HG02943 (cell line): ENCODE results near the gene R3HDM2.
"Not testable (repeated sequence)": the region's sequence is repeated elsewhere in the genome, so short reads cannot be mapped to it uniquely, and the experiment has no call there.

Experiments
- ATAC-seq: cut with Tn5 transposase; IDR thresholded peaks from one replicate; pipeline ENCODE4 v1.9.1; 2021; ENCODE audit warnings: mild to moderate bottlenecking, low read depth, moderate library complexity; ENCODE audit not compliant: unreplicated experiment

The R3HDM2 gene

DNA sequence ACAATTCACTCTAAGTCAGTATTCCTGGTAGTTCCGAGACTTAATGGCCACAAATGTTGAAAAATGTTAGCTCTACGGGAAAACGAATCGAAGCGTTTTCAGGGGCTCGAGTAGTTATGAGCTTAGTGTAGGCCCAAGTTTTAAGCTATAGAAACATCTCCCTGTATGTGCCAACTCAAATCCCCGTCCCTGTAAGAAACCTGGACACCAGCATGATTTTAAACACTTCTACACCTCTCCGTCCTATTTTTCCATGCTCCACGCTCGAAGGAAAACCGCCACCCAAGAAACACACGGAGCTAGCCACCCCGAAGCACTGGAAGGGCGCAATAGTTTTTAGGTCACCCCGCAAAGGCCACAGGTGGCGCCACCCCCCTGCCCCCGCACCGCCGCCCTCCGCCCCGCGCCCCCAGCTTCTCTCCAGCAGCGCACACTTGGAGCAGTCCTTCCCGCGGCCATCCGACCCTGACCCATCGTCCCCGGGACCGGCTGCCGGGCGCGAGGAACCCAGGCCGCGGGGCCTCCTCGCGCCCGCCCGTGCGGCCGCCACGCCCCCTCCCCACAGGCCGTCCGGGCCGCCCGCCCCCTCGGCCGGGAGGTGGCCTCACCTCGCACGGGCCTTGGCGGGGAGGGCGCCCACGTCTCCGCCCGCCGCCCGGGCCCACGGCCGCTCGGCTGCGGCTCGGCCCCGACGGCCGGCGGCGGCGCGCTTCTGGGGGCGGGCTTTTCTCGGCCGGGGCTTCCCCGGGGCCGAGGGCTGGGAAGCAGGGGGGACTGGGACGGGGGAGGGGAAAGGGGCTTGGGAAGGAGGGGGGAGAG is 522 bp downstream of the R3HDM2 start:
- ATAC-seq, result peak; percentile 41

DNA sequence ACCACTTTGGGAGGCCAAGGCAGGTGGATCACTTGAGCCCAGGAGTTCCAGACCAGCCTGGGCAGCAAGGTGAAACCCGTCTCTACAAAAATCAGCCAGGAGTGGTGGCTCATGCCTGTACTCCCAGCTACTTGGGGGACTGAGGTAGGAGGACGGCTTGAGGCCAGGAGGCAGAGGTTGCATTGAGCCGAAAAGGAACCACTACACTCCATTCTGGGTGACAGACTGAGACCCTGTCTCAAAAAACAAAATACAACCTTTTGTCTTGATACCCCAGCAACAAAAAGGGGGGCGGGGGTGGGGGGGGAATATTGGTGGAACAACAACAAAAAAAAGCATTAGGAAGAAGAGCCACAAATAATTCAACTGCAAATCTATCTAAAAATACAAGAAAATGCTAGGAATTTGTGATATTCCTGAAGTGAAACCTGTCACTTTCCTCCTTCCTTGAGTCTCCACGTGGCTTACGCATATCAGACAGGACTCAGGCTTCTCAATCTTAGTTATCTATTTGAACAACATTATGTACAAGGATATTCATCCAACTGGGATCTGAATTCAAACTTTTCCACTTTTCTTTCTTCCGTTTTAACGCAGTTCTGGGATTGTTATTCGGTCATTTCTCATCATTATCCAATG is 1.3 kb downstream of the R3HDM2 start:
- ATAC-seq, result no peak

GRCh38 chr12:57428965-57429364 is 1.9 kb downstream of the R3HDM2 start:
- no peak for ATAC-seq

DNA sequence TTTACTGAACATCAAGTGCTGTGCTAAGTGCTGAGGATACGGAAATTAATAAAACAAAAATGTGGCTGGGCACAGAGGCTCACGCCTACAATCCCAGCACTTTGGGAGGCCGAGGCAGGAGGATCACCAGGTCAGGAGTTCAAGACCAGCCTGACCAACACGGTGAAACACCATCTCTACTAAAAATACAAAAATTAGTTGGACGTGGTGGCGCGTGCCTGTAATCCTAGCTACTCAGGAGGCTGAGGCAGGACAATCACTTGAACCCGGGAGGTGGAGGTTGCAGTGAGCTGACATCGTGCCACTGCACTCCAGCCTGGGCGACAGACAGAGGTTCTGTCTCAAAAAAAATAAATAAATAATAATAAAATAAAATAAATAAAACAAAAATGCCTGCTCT is 3.9 kb downstream of the R3HDM2 start:
- ATAC-seq, result not testable (repeated sequence)

DNA sequence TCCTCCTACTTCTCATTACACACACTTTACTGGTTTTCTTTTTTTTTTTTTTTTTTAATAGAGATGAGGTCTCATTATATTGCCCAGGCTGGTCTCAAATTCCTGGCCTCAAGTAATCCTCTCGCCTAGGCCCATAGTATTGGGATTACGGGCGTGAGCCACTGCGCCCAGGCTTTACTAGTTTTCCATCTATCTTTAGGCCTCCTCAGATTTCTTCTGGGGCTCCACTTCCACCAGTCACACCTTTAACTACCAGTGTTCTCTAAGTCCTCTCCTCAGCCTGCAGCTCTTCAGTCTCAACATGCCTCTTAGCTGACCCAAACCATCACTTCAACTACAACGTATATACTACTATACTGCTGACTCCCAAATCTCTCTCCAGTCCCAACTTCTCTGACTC is 10.4 kb downstream of the R3HDM2 start:
- ATAC-seq, result no peak

GRCh38 chr12:57419495-57419894 is 11.3 kb downstream of the R3HDM2 start:
- ATAC-seq, result no peak

DNA sequence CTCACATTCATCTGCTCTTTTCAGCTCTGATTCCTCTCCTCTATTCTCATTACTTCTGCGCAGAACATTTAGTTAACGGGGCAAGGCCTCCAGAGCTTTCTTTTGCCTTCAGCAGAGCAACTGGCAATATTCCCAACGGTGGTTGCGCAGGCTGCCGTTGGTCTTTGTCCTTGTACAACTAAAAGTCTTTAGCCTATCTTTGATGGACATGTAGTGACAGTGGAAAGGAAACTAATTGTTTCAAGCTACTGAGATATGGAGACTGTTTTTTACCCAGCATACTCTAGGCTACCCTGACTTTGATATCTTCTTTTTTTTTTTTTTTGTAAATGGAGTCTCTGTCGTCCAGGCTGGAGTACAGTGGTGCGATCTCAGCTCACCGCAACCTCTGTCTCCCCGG is 12.6 kb downstream of the R3HDM2 start:
- no peak for ATAC-seq

DNA sequence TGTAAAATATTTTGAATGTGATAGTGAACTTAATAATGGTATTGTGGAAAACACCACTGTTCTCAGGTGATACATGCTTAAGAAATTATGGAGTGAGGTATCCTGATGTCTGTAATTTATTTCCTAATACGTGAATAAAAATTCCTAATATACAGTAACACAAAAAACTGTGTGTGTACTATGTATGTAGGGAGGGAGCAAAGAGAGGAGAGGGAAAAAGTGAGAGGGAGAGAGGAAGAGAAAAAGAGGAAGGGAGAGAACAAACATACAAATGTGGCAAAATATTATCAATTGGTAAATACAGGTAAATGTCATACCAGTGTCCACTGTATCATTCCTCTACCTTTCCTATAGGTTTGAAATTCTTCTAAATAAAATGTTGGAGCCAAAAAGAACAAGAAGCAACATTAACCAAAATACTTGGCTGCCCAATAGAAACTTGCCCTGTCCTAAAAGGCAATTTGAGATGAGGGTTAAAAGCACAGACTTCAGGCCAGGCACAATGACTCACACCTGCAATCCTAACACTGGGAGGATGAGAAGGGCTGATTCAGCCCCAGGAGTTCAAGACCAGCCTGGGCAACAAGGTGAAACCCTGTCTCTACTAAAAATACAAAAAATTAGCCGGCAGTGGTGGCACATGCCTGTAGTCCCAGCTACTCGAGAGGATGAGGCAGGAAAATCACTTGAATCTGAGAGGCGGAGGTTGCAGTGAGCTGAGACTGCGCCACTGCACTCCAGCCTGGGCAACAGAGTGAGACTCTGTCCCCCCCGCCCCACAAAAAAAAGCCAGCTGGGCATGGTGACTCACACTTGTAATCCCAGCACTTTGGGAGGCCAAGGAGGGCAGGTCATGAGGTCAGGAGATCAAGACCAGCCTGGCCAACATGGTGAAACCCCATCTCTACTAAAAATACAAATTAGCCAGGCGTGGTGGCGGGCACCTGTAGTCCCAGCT is 14.5 kb downstream of the R3HDM2 start:
- no peak for ATAC-seq

- ATAC-seq, result no peak
Measured at GRCh38 chr12:57415088-57415487, 15.8 kb downstream of the R3HDM2 start.

DNA sequence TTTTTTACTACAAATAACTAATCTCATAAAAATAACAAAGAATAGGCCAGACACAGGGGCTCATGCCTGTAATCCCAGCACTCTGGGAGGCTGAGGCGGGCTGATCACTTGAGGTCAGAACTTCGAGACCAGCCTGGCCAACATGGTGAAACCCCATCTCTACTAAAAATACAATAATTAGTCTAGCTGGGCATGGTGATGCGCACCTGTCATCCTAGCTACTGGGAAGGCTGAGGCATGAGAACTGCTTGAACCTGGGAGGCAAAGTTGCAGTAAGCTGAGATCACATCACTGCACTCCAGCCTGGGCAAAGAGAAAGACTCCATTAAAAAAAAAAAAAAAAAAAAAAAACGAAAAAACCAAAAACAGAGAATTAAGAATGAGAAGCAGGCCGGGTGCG is 16.7 kb downstream of the R3HDM2 start:
- ATAC-seq, result not testable (repeated sequence)

DNA sequence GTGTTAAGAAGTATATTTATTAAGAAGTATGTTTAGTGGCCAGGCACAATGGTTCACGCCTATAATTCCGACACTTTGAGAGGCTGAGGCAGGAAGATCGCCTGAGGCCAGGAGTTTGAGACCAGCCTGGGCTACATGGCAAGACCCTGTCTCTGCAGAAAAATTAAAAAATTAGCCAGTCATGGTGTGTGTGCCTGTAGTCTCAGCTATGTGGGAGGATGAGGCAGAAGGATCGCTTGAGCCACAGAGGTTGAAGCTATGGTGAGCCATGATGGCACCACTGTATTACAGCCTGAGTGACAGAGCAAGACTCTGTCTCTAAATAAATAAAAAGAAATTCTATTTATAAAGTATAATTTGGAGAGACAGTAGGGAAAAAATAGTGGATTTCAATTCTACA is 20.3 kb downstream of the R3HDM2 start:
- no peak for ATAC-seq

DNA sequence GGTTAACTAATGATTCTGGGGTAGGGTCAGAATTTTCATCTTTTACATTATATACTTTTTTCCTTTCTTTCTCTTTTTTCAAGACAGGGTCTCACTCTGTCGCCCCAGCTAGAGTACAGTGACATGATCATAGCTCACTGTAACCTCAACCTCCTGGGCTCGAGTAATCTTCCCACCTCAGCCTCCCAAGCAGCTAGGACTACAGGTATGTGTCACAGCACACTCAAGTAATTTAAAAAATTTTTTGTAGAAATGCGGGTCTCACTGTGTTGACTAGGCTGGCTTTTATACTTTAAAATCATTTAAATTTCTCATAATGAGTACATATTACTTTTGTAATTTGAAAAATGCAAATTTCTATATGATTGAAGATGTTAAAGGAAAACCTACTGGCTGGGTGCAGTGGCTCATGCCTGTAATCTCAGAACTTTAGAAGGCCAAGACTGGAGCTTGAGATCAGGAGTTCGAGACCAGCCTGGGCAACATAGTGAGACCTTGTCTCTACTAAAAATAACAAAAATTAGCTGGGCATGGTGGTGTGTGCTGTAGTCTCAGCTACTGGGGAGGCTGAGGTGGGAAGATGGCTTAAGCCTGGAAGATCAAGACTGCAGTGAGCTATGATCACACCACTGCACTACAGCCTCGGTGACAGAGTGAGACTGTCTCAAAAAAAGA is 25.7 kb downstream of the R3HDM2 start:
- no peak for ATAC-seq

- ATAC-seq, result not testable (repeated sequence)
Measured at GRCh38 chr12:57402156-57402555, 28.7 kb downstream of the R3HDM2 start.

DNA sequence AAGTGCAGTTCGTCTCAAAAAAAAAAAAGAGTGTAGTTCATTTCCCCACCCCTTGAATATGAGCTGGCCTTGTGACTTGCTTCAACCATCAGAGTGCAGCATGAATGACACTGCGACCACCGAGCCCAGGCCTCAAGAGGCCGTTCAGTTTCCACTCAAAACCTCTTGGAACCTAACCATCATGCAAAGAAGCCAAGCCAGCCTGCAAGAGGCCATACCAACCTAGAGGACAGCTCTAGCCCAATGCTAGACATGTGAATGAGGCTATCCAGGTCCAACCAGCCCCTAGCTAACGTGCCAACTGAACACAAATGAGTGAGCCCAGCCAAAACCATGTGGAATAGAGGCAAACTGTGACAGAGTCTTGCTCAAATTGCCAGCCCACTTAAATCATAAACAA is 29.7 kb downstream of the R3HDM2 start:
- ATAC-seq, result no peak

- not testable (repeated sequence) for ATAC-seq
Measured at GRCh38 chr12:57399718-57400463, 31.0 kb downstream of the R3HDM2 start.

DNA sequence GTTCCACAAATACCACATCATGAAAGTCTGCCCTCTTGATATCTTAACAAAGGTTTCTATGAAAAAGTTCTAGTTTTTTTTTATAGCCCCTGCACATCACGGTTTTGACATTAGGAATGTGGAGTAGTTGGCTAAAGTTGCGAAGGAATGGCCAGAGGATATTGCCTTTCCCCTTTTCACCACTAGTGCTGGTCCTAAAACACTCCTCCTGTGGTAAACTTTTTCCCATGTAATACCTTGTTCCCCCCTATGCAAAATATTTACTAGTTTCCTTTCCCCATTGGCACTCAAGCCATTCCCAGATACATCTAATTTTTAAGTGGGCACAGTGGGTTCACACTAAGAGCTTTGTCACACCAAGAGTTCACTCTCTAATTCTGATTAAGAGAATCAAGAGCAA is 33.4 kb downstream of the R3HDM2 start:
- no peak for ATAC-seq

- ATAC-seq, result no peak
Measured at GRCh38 chr12:57395121-57395520, 35.7 kb downstream of the R3HDM2 start.

- ATAC-seq, result no peak
Measured at GRCh38 chr12:57390174-57390573, 40.7 kb downstream of the R3HDM2 start.

DNA sequence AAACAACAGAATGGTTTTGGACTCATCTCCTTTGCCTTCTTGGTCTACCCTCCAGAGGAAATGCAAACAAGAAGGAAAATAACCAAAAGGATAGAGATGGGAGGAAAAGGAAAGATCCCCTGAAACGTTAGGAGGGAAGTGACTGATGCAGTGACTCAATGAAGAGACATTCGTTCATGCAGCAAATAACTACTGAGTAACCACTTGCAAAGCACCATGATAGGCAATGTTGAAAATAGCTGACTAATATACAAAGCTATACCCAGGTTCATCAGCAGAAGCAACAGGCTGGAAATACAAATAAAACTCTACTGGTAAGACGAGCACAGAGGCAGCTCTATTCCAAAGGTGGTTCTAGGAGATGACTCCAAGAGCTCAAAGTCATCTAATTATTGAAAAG is 41.8 kb downstream of the R3HDM2 start:
- ATAC-seq, result no peak

DNA sequence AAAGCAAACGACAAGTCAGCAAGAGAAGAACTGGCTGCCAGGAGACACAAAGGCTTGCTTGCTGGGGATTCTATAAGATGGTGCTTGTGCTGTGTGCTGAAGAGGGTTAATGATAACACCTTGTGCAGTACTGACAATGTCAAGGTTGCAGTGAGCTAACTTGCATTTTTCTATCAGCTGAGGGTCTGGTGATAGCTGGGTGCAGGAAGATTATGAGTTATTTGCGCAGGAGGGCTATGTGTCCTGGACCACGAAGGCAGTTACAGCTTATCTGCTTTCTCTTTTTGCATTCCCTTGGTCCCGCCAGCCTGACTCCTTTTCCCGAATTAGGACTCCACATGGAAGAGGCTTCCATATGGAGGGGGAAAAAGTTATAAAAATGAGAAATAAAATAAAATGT is 42.4 kb downstream of the R3HDM2 start:
- no peak for ATAC-seq
